GM12878 (cell line): ENCODE results near the gene CACUL1.

Source experiments
- HCFC1 ChIP-seq: fragments of 150-350 bp; IDR thresholded peaks from 2 replicates; pipeline ENCODE4 v1.6.1; 2014; ENCODE audit warnings: low read length
- NR2F1 ChIP-seq: fragments of 450-650 bp; conservative IDR thresholded peaks from 2 replicates; pipeline ENCODE4 v1.6.1; 2017; ENCODE audit warnings: mild to moderate bottlenecking
- ZNF274 ChIP-seq: IDR thresholded peaks from one replicate; pipeline ENCODE4 v1.8.0; 2011; ENCODE audit not compliant: insufficient read length, insufficient read depth
- ZNF384 ChIP-seq: IDR thresholded peaks from 2 replicates; pipeline ENCODE4 v1.6.1; 2012; ENCODE audit warnings: low read depth, mild to moderate bottlenecking, low read length, improper control_type of control experiment, borderline replicate concordance
- TF ChIP-seq, protein P1 (sequence below): fragments of 450-650 bp; IDR thresholded peaks from 2 replicates; pipeline ENCODE4 v1.6.1; 2017; ENCODE audit warnings: mild to moderate bottlenecking, moderate library complexity
- TF ChIP-seq, protein P2 (sequence below), 3 experiments: IDR thresholded peaks in 2 of 3; conservative IDR thresholded peaks in 1 of 3; 2 replicates each; pipeline ENCODE4 v1.5.1; 2011; ENCODE audit warnings: low read depth in 3 of 3, low read length in 3 of 3, mild to moderate bottlenecking in 3 of 3, control low read depth in 2 of 3, moderate library complexity in 2 of 3, inconsistent platforms in 1 of 3, mixed read lengths in 1 of 3; ENCODE audit not compliant: control insufficient read depth in 2 of 3, insufficient read depth in 1 of 3; ENCODE audit errors: extremely low read depth in 1 of 3

DNA sequence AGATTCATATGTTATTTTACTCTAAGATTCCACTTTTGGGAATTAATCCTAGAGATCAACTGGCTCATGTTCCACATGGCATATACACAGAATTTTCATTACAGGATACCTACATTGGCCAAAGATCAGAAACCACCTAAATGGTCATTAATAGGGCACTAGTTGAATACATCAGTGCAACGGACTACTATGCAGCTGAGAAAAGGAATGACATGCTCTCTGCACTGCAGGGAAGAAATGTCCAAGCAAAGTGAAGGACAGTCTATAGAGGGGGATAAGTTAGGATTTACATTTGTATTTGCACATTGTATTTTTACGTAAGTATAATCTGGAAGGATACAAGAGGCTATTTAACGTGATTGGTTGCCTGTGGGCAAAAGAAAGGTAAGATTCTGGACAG, 91.6 kb downstream of the CACUL1 start:
- TF ChIP-seq ZNF274, result no peak
- no peak for TF ChIP-seq NR2F1
- no peak for TF ChIP-seq ZNF384
- no peak for TF ChIP-seq HCFC1
- TF ChIP-seq, protein P1, sequence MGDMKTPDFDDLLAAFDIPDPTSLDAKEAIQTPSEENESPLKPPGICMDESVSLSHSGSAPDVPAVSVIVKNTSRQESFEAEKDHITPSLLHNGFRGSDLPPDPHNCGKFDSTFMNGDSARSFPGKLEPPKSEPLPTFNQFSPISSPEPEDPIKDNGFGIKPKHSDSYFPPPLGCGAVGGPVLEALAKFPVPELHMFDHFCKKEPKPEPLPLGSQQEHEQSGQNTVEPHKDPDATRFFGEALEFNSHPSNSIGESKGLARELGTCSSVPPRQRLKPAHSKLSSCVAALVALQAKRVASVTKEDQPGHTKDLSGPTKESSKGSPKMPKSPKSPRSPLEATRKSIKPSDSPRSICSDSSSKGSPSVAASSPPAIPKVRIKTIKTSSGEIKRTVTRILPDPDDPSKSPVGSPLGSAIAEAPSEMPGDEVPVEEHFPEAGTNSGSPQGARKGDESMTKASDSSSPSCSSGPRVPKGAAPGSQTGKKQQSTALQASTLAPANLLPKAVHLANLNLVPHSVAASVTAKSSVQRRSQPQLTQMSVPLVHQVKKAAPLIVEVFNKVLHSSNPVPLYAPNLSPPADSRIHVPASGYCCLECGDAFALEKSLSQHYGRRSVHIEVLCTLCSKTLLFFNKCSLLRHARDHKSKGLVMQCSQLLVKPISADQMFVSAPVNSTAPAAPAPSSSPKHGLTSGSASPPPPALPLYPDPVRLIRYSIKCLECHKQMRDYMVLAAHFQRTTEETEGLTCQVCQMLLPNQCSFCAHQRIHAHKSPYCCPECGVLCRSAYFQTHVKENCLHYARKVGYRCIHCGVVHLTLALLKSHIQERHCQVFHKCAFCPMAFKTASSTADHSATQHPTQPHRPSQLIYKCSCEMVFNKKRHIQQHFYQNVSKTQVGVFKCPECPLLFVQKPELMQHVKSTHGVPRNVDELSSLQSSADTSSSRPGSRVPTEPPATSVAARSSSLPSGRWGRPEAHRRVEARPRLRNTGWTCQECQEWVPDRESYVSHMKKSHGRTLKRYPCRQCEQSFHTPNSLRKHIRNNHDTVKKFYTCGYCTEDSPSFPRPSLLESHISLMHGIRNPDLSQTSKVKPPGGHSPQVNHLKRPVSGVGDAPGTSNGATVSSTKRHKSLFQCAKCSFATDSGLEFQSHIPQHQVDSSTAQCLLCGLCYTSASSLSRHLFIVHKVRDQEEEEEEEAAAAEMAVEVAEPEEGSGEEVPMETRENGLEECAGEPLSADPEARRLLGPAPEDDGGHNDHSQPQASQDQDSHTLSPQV, result no peak
- TF ChIP-seq, protein P2, sequence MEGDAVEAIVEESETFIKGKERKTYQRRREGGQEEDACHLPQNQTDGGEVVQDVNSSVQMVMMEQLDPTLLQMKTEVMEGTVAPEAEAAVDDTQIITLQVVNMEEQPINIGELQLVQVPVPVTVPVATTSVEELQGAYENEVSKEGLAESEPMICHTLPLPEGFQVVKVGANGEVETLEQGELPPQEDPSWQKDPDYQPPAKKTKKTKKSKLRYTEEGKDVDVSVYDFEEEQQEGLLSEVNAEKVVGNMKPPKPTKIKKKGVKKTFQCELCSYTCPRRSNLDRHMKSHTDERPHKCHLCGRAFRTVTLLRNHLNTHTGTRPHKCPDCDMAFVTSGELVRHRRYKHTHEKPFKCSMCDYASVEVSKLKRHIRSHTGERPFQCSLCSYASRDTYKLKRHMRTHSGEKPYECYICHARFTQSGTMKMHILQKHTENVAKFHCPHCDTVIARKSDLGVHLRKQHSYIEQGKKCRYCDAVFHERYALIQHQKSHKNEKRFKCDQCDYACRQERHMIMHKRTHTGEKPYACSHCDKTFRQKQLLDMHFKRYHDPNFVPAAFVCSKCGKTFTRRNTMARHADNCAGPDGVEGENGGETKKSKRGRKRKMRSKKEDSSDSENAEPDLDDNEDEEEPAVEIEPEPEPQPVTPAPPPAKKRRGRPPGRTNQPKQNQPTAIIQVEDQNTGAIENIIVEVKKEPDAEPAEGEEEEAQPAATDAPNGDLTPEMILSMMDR (IDR thresholded peaks at IDR 0.05 in 2 of 3, conservative IDR thresholded peaks at IDR 0.05 in 1 of 3; ENCODE audit: control insufficient read depth in 2 of 3, extremely low read depth in 1 of 3, insufficient read depth in 1 of 3, low read depth in 3 of 3, low read length in 3 of 3), result no peak
